DOHH2 (cell line): ENCODE measurements around the gene HES1.

Experiments used
- H3F3A ChIP-seq: fragments of 200-600 bp; sonication (generic), shearing (Covaris generic); 2 replicates; pipeline ENCODE4 v1.6.0; 2016; ENCODE audit warnings: antibody characterized with exemption, mild to moderate bottlenecking; ENCODE audit not compliant: control insufficient read depth, insufficient read depth
- H3K27ac ChIP-seq: fragments of 200-600 bp; sonication (generic); 2 replicates; pipeline ENCODE4 v1.5.1; 2014; ENCODE audit warnings: low read depth, mild to moderate bottlenecking, low read length, moderate library complexity
- H3K27me3 ChIP-seq: fragments of 200-600 bp; sonication (generic); 2 replicates; pipeline ENCODE4 v1.6.1; 2014; ENCODE audit warnings: mild to moderate bottlenecking, low read length, mixed read lengths; ENCODE audit not compliant: control insufficient read depth
- H3K36me3 ChIP-seq: fragments of 200-600 bp; sonication (generic); 2 replicates; pipeline ENCODE4 v1.6.1; 2014; ENCODE audit warnings: mild to moderate bottlenecking, low read length, moderate library complexity, mixed read lengths; ENCODE audit not compliant: control insufficient read depth
- H3K4me1 ChIP-seq: fragments of 200-600 bp; sonication (generic); 2 replicates; pipeline ENCODE4 v1.6.1; 2014; ENCODE audit warnings: mild to moderate bottlenecking, low read length, mixed read lengths; ENCODE audit not compliant: control insufficient read depth
- H3K4me2 ChIP-seq: fragments of 200-600 bp; sonication (generic); 2 replicates; pipeline ENCODE4 v1.6.0; 2014; ENCODE audit warnings: mild to moderate bottlenecking, low read length, moderate library complexity
- H3K4me3 ChIP-seq: fragments of 200-600 bp; sonication (generic); 2 replicates; pipeline ENCODE4 v1.5.1; 2014; ENCODE audit warnings: mild to moderate bottlenecking, low read length, mixed read lengths
- H3K79me2 ChIP-seq: fragments of 200-600 bp; sonication (generic); 2 replicates; pipeline ENCODE4 v1.6.1; 2014; ENCODE audit warnings: mild to moderate bottlenecking, low read length, mixed read lengths; ENCODE audit not compliant: control insufficient read depth
- H3K9me2 ChIP-seq: fragments of 200-600 bp; sonication (generic); replicated peaks from 2 replicates; pipeline ENCODE4 v1.6.1; 2014; ENCODE audit warnings: mild to moderate bottlenecking, low read length, mixed read lengths; ENCODE audit not compliant: control insufficient read depth
- H3K9me3 ChIP-seq: fragments of 200-600 bp; sonication (generic); 2 replicates; pipeline ENCODE4 v1.6.1; 2014; ENCODE audit warnings: antibody characterized with exemption, low read length, mixed read lengths; ENCODE audit not compliant: control insufficient read depth, insufficient read depth
- H4K20me1 ChIP-seq: fragments of 200-600 bp; sonication (generic); 2 replicates; pipeline ENCODE4 v1.6.0; 2014; ENCODE audit warnings: low read depth, mild to moderate bottlenecking, antibody characterized with exemption, low read length, moderate library complexity; ENCODE audit not compliant: control insufficient read depth, insufficient read depth
- CTCF ChIP-seq: fragments of 200-600 bp; sonication (generic); IDR thresholded peaks from one replicate; pipeline ENCODE4 v1.5.1; 2014; ENCODE audit warnings: antibody characterized with exemption, mild to moderate bottlenecking, low read depth, low read length; ENCODE audit not compliant: poor library complexity, severe bottlenecking
- EZH2phosphoT487 ChIP-seq: fragments of 200-600 bp; sonication (generic); IDR thresholded peaks from 2 replicates; pipeline ENCODE4 v1.6.1; 2017; ENCODE audit warnings: borderline replicate concordance, mild to moderate bottlenecking, antibody characterized with exemption, low read length, moderate library complexity, mixed read lengths

The HES1 gene

DNA sequence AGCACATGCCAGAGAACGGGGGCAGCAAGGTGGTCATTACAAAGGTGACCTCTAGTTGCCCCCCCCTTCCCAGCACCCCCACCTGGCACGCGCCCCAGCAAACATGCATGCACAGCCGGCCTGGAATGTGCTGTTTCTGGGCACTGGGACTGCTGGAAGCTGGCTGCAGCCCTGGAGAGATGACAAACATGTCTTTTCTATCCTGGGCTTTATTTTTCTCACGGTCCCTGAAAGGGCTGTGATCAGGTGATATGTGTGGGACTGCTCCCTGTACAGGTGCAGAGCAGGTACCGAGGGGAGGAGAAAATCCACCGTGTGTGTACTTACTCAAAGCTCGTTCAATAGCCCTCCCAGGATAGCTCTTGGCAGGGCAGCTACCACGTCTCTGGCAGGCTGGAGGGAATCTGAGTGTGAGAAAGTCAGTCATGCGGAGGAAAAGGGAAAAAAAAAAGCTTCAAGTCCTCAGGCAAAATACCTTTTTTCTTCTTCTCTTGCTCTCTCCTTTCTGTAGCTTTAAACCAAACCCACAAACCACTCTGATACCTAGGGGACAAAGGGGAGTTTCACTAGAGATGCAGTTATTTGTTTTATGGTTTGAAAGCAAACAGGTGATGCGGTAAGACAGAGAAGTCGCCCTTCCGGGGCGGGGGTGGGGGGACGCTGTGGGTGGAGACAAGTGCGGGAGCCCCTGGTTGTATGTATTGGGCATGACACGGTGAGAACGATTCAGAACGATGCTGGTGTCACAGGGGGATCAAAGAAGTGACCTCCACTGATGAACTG is 5.0 kb upstream of the HES1 start:
- H3K36me3 ChIP-seq = peaks cover 20% of the 10 kb centered on the region

GRCh38 chr3:194132465-194133286 is 3.3 kb upstream of the HES1 start:
- H3K27ac ChIP-seq = no peak overlapping the region

More for the DNA sequence above, 5.0 kb upstream of the HES1 start:
- Histone ChIP-seq H3K27ac (no peak overlapping the region), H4K20me1 (no peaks in the 10 kb centered on the region), H3K79me2 (peaks cover 14% of the 10 kb centered on the region), H3K4me1 (peaks cover 41% of the 10 kb centered on the region), H3F3A (peaks cover 21% of the 10 kb centered on the region), H3K4me3 (no peak overlapping the region), H3K4me2 (peak overlapping the region; percentile 21), H3K9me3 (no peaks in the 10 kb centered on the region), H3K9me2 (no peaks in the 10 kb centered on the region), H3K27me3 (no peaks in the 10 kb centered on the region)
- TF ChIP-seq EZH2phosphoT487 (no peak), CTCF (no peak)

GRCh38 chr3:194133661-194134230 is 2.2 kb upstream of the HES1 start:
- no peak for TF ChIP-seq EZH2phosphoT487
- TF ChIP-seq CTCF = no peak
- H3K4me1 ChIP-seq = peaks cover 63% of the 10 kb centered on the region
- peak overlapping the region; percentile 71 for H3K4me3 ChIP-seq
- peaks cover 34% of the 10 kb centered on the region for H3F3A ChIP-seq
- H3K27ac ChIP-seq = no peak overlapping the region
- H3K27me3 ChIP-seq = peaks cover 5% of the 10 kb centered on the region
- H3K9me2 ChIP-seq = no peaks in the 10 kb centered on the region
- H3K36me3 ChIP-seq = peaks cover 20% of the 10 kb centered on the region
- no peaks in the 10 kb centered on the region for H4K20me1 ChIP-seq
- no peaks in the 10 kb centered on the region for H3K9me3 ChIP-seq
- peaks cover 24% of the 10 kb centered on the region for H3K79me2 ChIP-seq
- peak overlapping the region; percentile 72 for H3K4me2 ChIP-seq

More at GRCh38 chr3:194132465-194133286, 3.3 kb upstream of the HES1 start:
- no peaks in the 10 kb centered on the region for H4K20me1 ChIP-seq
- H3K9me2 ChIP-seq = no peaks in the 10 kb centered on the region
- H3K27me3 ChIP-seq = no peaks in the 10 kb centered on the region
- TF ChIP-seq EZH2phosphoT487 (no peak), CTCF (no peak)
- no peak overlapping the region for H3K4me3 ChIP-seq
- H3K9me3 ChIP-seq = no peaks in the 10 kb centered on the region
- peak overlapping the region; percentile 72 for H3K4me2 ChIP-seq
- H3K36me3 ChIP-seq = peaks cover 20% of the 10 kb centered on the region
- H3F3A ChIP-seq = peaks cover 28% of the 10 kb centered on the region
- H3K4me1 ChIP-seq = peaks cover 56% of the 10 kb centered on the region
- peaks cover 24% of the 10 kb centered on the region for H3K79me2 ChIP-seq
